HEK293 (cell line): ENCODE data around the gene COBL.

Source experiments
- CTCF ChIA-PET: fragments of 350-600 bp; formaldehyde crosslinking; extraction: SDS; loops from one replicate; lab custom pipeline; 2021; ENCODE audit warnings: antibody characterized with exemption; lab: Yijun Ruan, JAX
- POLR2A ChIA-PET: fragments of 300-600 bp; formaldehyde crosslinking; extraction: SDS; loops from one replicate; lab custom pipeline; 2020; ENCODE audit warnings: antibody characterized with exemption, inconsistent platforms; lab: Yijun Ruan, JAX
- H3K27ac ChIP-seq: fragments of 200-500 bp; sonication (Bioruptor generic); 2 replicates; pipeline ENCODE4 v1.5.1; 2014; ENCODE audit warnings: low read depth, low read length, control low read depth, inconsistent platforms; ENCODE audit errors: extremely low read depth
- H3K36me3 ChIP-seq, 2 experiments: fragments of 200-500 bp in 1 of 2; sonication (Bioruptor generic) in 1 of 2; 1 replicate in 1 of 2; 2 replicates in 1 of 2; pipeline ENCODE4 v1.5.1; 2014 to 2017; ENCODE audit warnings: inconsistent platforms in 2 of 2, low read length in 2 of 2; ENCODE audit not compliant: control insufficient read depth in 2 of 2, insufficient read depth in 1 of 2
- H3K4me1 ChIP-seq: fragments of 200-500 bp; sonication (Bioruptor generic); 2 replicates; pipeline ENCODE4 v1.5.1; 2014; ENCODE audit warnings: mild to moderate bottlenecking, low read length, inconsistent platforms; ENCODE audit not compliant: control insufficient read depth, insufficient read depth
- H3K4me3 ChIP-seq: 2 replicates; pipeline ENCODE4 v1.5.1; 2011; ENCODE audit warnings: low read depth, mild to moderate bottlenecking, control low read depth, low read length, moderate library complexity
- H3K9me3 ChIP-seq: fragments of 200-500 bp; sonication (Bioruptor generic); 2 replicates; pipeline ENCODE4 v1.5.1; 2014; ENCODE audit warnings: low read depth, low read length, inconsistent platforms; ENCODE audit not compliant: control insufficient read depth, insufficient read depth
- KLF1 ChIP-seq: fragments of 450-650 bp; formaldehyde crosslinking; IDR thresholded peaks from 2 replicates; pipeline ENCODE4 v1.5.1; 2016; ENCODE audit warnings: missing biosample characterization, missing genetic modification characterization
- ZFHX2 ChIP-seq: fragments of 450-650 bp; formaldehyde crosslinking; conservative IDR thresholded peaks from 2 replicates; pipeline ENCODE4 v1.5.1; 2016; ENCODE audit warnings: missing biosample characterization, missing genetic modification characterization
- ZNF157 ChIP-seq: fragments of 450-650 bp; formaldehyde crosslinking; IDR thresholded peaks from 2 replicates; pipeline ENCODE4 v1.5.1; 2016; ENCODE audit warnings: missing biosample characterization, missing genetic modification characterization
- ZNF16 ChIP-seq: fragments of 450-650 bp; formaldehyde crosslinking; IDR thresholded peaks from 2 replicates; pipeline ENCODE4 v1.5.1; 2016; ENCODE audit warnings: low read depth, missing biosample characterization, missing genetic modification characterization
- ZNF23 ChIP-seq: fragments of 450-650 bp; formaldehyde crosslinking; IDR thresholded peaks from 2 replicates; pipeline ENCODE4 v1.5.1; 2016; ENCODE audit warnings: missing biosample characterization, missing genetic modification characterization, borderline replicate concordance
- ZNF394 ChIP-seq: fragments of 450-650 bp; formaldehyde crosslinking; IDR thresholded peaks from 2 replicates; pipeline ENCODE4 v1.5.1; 2016; ENCODE audit warnings: missing biosample characterization, missing genetic modification characterization, mild to moderate bottlenecking, moderate library complexity, borderline replicate concordance
- ZNF416 ChIP-seq: fragments of 450-650 bp; formaldehyde crosslinking; IDR thresholded peaks from 2 replicates; pipeline ENCODE4 v1.5.1; 2016; ENCODE audit warnings: missing biosample characterization, missing genetic modification characterization
- ZNF48 ChIP-seq: fragments of 450-650 bp; formaldehyde crosslinking; IDR thresholded peaks from 2 replicates; pipeline ENCODE4 v1.5.1; 2016; ENCODE audit warnings: missing biosample characterization, missing genetic modification characterization
- ZNF560 ChIP-seq: fragments of 450-650 bp; formaldehyde crosslinking; IDR thresholded peaks from 2 replicates; pipeline ENCODE4 v1.5.1; 2017; ENCODE audit warnings: missing biosample characterization, missing genetic modification characterization, borderline replicate concordance
- ZNF585B ChIP-seq: fragments of 450-650 bp; formaldehyde crosslinking; IDR thresholded peaks from 2 replicates; pipeline ENCODE4 v1.5.1; 2016; ENCODE audit warnings: missing biosample characterization, missing genetic modification characterization
- ZNF664 ChIP-seq: fragments of 450-650 bp; formaldehyde crosslinking; IDR thresholded peaks from 2 replicates; pipeline ENCODE4 v1.5.1; 2016; ENCODE audit warnings: missing biosample characterization, missing genetic modification characterization
- ZNF670 ChIP-seq: fragments of 450-650 bp; formaldehyde crosslinking; IDR thresholded peaks from 2 replicates; pipeline ENCODE4 v1.5.1; 2016; ENCODE audit warnings: missing biosample characterization, missing genetic modification characterization, low read depth
- ZNF677 ChIP-seq: fragments of 450-650 bp; IDR thresholded peaks from 2 replicates; pipeline ENCODE4 v1.5.0; 2018; ENCODE audit warnings: missing biosample characterization, mild to moderate bottlenecking, missing genetic modification characterization, moderate library complexity
- ZNF707 ChIP-seq: fragments of 450-650 bp; formaldehyde crosslinking; IDR thresholded peaks from 2 replicates; pipeline ENCODE4 v1.5.1; 2016; ENCODE audit warnings: missing biosample characterization, missing genetic modification characterization
- ZNF76 ChIP-seq: fragments of 450-650 bp; formaldehyde crosslinking; IDR thresholded peaks from 2 replicates; pipeline ENCODE4; 2016; ENCODE audit warnings: low read depth, missing biosample characterization, missing genetic modification characterization, borderline replicate concordance
- ZNF768 ChIP-seq: fragments of 450-650 bp; formaldehyde crosslinking; IDR thresholded peaks from 2 replicates; pipeline ENCODE4 v1.5.1; 2018; ENCODE audit warnings: missing biosample characterization, mild to moderate bottlenecking, missing genetic modification characterization
- ZNF843 ChIP-seq: fragments of 450-650 bp; formaldehyde crosslinking; IDR thresholded peaks from 2 replicates; pipeline ENCODE4 v1.5.1; 2016; ENCODE audit warnings: missing biosample characterization, missing genetic modification characterization
- TF ChIP-seq, protein P1 (sequence below): fragments of 450-650 bp; formaldehyde crosslinking; IDR thresholded peaks from 2 replicates; pipeline ENCODE4 v1.5.1; 2017; ENCODE audit warnings: missing biosample characterization, missing genetic modification characterization
- TF ChIP-seq, protein P2 (sequence below): fragments of 450-650 bp; formaldehyde crosslinking; IDR thresholded peaks from 2 replicates; pipeline ENCODE4 v1.5.1; 2016; ENCODE audit warnings: missing biosample characterization, missing genetic modification characterization
- TF ChIP-seq, protein P3 (sequence below): fragments of 450-650 bp; formaldehyde crosslinking; IDR thresholded peaks from 2 replicates; pipeline ENCODE4 v1.5.1; 2017; ENCODE audit warnings: missing biosample characterization, missing genetic modification characterization
- TF ChIP-seq, protein P4 (sequence below): fragments of 450-650 bp; formaldehyde crosslinking; IDR thresholded peaks from 2 replicates; pipeline ENCODE4 v1.5.1; 2016; ENCODE audit warnings: missing biosample characterization, missing genetic modification characterization

COBL gene

DNA sequence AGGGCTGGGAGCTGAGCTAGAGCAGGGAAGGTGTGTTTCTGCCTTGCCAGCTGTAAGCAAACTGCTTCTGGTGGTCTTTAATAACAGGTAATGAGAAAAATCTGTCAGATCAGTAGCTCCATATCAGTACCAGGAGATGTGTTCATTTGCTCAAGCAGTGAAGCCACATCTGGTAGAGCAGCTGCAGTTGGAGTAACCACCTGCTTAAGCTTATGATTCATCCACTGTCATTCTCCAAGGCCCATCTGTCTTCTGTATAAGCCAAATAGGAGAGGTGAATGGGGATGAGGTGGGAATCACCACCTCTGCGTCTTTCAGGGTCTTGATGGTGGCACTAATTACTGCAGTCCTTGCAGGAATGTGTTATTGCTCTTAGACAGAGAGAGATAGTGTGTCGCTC lies 18.4 kb upstream of the COBL start (continued):
- TF ChIP-seq ZNF707 (tag by site-specific recombination), result no peak

DNA sequence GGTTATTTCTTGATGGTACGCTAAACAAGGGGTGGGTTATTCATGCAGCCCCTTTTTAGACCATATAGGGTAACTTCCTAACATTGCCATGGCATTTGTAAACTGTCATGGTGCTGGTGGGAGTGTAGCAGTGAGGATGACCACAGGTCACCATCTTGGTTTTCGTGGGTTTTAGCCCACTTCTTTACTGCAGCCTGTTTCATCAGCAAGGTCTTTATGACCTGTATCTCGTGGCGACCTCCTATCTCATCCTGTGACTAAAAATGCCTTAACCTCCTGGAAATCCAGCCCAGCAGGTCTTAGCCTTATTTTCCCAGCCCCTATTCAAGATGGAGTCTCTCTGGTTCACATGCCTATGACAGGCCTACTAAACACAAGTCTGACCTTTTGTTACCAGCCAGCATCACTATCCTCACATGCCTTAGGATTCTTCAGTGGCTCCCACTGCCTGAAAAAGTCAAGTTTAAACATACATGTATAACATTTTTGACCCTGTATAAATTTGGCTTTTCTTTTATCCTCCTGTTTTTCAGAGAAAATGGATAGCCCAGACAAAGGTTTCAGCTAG lies 13.2 kb upstream of the COBL start:
- ChIA-PET POLR2A (no interaction called here), CTCF (no interaction called here)
- Histone ChIP-seq H3K4me3 (no peak overlapping the region), H3K36me3 (no peaks in the 10 kb centered on the region), H3K9me3 (no peaks in the 10 kb centered on the region), H3K27ac (no peak overlapping the region), H3K4me1 (no peaks in the 10 kb centered on the region)
- TF ChIP-seq ZNF416 (no peak), ZNF560 (no peak), ZNF664 (tag by site-specific recombination) (no peak), ZNF48 (tag by site-specific recombination) (no peak), ZNF16 (no peak), ZNF670 (tag by site-specific recombination) (no peak), ZNF843 (no peak), ZFHX2 (no peak), ZNF394 (tag by site-specific recombination) (no peak), ZNF23 (tag by site-specific recombination) (no peak), ZNF157 (no peak), ZNF76 (tag by site-specific recombination) (no peak), ZNF585B (tag by site-specific recombination) (no peak), KLF1 (tag by site-specific recombination) (no peak), ZNF677 (tag by site-specific recombination) (no peak), ZNF768 (tag by site-specific recombination) (no peak)
- TF ChIP-seq, protein P1, sequence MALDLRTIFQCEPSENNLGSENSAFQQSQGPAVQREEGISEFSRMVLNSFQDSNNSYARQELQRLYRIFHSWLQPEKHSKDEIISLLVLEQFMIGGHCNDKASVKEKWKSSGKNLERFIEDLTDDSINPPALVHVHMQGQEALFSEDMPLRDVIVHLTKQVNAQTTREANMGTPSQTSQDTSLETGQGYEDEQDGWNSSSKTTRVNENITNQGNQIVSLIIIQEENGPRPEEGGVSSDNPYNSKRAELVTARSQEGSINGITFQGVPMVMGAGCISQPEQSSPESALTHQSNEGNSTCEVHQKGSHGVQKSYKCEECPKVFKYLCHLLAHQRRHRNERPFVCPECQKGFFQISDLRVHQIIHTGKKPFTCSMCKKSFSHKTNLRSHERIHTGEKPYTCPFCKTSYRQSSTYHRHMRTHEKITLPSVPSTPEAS (tag by site-specific recombination), result no peak
- TF ChIP-seq, protein P2, sequence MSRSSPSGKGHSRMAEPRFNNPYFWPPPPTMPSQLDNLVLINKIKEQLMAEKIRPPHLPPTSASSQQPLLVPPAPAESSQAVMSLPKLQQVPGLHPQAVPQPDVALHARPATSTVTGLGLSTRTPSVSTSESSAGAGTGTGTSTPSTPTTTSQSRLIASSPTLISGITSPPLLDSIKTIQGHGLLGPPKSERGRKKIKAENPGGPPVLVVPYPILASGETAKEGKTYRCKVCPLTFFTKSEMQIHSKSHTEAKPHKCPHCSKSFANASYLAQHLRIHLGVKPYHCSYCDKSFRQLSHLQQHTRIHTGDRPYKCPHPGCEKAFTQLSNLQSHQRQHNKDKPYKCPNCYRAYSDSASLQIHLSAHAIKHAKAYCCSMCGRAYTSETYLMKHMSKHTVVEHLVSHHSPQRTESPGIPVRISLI (tag by site-specific recombination), result no peak
- TF ChIP-seq, protein P3, sequence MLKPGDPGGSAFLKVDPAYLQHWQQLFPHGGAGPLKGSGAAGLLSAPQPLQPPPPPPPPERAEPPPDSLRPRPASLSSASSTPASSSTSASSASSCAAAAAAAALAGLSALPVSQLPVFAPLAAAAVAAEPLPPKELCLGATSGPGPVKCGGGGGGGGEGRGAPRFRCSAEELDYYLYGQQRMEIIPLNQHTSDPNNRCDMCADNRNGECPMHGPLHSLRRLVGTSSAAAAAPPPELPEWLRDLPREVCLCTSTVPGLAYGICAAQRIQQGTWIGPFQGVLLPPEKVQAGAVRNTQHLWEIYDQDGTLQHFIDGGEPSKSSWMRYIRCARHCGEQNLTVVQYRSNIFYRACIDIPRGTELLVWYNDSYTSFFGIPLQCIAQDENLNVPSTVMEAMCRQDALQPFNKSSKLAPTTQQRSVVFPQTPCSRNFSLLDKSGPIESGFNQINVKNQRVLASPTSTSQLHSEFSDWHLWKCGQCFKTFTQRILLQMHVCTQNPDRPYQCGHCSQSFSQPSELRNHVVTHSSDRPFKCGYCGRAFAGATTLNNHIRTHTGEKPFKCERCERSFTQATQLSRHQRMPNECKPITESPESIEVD, result no peak
- TF ChIP-seq, protein P4, sequence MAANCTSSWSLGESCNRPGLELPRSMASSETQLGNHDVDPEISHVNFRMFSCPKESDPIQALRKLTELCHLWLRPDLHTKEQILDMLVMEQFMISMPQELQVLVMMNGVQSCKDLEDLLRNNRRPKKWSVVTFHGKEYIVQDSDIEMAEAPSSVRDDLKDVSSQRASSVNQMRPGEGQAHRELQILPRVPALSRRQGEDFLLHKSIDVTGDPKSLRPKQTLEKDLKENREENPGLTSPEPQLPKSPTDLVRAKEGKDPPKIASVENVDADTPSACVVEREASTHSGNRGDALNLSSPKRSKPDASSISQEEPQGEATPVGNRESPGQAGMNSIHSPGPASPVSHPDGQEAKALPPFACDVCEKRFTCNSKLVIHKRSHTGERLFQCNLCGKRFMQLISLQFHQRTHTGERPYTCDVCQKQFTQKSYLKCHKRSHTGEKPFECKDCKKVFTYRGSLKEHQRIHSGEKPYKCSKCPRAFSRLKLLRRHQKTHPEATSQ (tag by site-specific recombination), result no peak
